ENCODE results near the gene COX6A1.
"Not testable (repeated sequence)": the region's sequence is repeated elsewhere in the genome, so short reads cannot be mapped to it uniquely, and the experiment has no call there.

COX6A1 gene

GRCh38 chr12:120447992-120448391 lies 10.1 kb downstream of the COX6A1 start:
- WGBS, 2 donors (ENCODE audit: extremely low coverage in 2 of 2, insufficient read length in 2 of 2, insufficient replicate concordance in 1 of 2) = no CpG with 5 or more reads among the region's 4 CpGs
- H3K36me3 ChIP-seq (replicated peaks in 1 of 2; ENCODE audit: control insufficient read depth in 2 of 2, insufficient read depth in 2 of 2, low read length in 2 of 2) = peaks cover 14 to 69% of the 10 kb centered on the region in 2 donors
- no peak overlapping the region for H3K23ac ChIP-seq (ENCODE audit: low read depth, low read length, poor library complexity)
- no peak overlapping the region for H2BK120ac ChIP-seq (ENCODE audit: low read depth, low read length)
- H3K9ac ChIP-seq (ENCODE audit: low read depth, low read length, poor library complexity) = no peak overlapping the region
- no peak overlapping the region for H2BK12ac ChIP-seq (ENCODE audit: low read length)
- no peak overlapping the region for H2BK15ac ChIP-seq (ENCODE audit: low read length)
- no peak overlapping the region for H3K4me2 ChIP-seq (ENCODE audit: insufficient read depth, low read length, poor library complexity, severe bottlenecking)
- DNase-seq (ENCODE audit: low spot score) = no peak
- H3K27me3 ChIP-seq (ENCODE audit: control insufficient read depth in 3 of 3, insufficient read depth in 3 of 3, low read depth in 1 of 3, low read length in 3 of 3) = no peaks in the 10 kb centered on the region
- no peak overlapping the region for H3K4ac ChIP-seq (ENCODE audit: low read length)
- H3K14ac ChIP-seq (ENCODE audit: low read length) = no peak overlapping the region
- H3K18ac ChIP-seq (ENCODE audit: low read length) = no peak overlapping the region
- H4K8ac ChIP-seq (ENCODE audit: low read depth, low read length) = no peak overlapping the region
- peaks cover 8% of the 10 kb centered on the region for H3K79me1 ChIP-seq (ENCODE audit: low read depth, low read length)
- no peak overlapping the region for H3K27ac ChIP-seq (replicated peaks; ENCODE audit: low read length)
- no peak overlapping the region for H2AK5ac ChIP-seq (ENCODE audit: low read depth, low read length)
- no peak overlapping the region for H2AFZ ChIP-seq (ENCODE audit: low read length)
- no peak overlapping the region for H3K4me3 ChIP-seq (ENCODE audit: low read length in 2 of 2)
- H3K9me3 ChIP-seq (replicated peaks in 1 of 2; ENCODE audit: control insufficient read depth in 2 of 2, insufficient read depth in 1 of 2, low read depth in 1 of 2, low read length in 2 of 2) = peaks cover 0 to 1% of the 10 kb centered on the region in 2 donors
- H4K91ac ChIP-seq (ENCODE audit: low read depth, low read length, poor library complexity) = no peak overlapping the region
- H2BK5ac ChIP-seq (ENCODE audit: low read length) = no peak overlapping the region
- H3K4me1 ChIP-seq (ENCODE audit: control insufficient read depth in 2 of 2, insufficient read depth in 1 of 2, low read depth in 1 of 2, low read length in 2 of 2) = peaks cover 6 to 14% of the 10 kb centered on the region in 2 donors

- H3K27me3 ChIP-seq (ENCODE audit: control insufficient read depth in 3 of 3, insufficient read depth in 3 of 3, low read depth in 1 of 3, low read length in 3 of 3); H3K23ac ChIP-seq (ENCODE audit: low read depth, low read length, poor library complexity); DNase-seq (ENCODE audit: low spot score); H3K79me1 ChIP-seq (ENCODE audit: low read depth, low read length); H3K4me2 ChIP-seq (ENCODE audit: insufficient read depth, low read length, poor library complexity, severe bottlenecking); H3K4me3 ChIP-seq (ENCODE audit: low read length in 2 of 2); H3K9me3 ChIP-seq (replicated peaks in 1 of 2; ENCODE audit: control insufficient read depth in 2 of 2, insufficient read depth in 1 of 2, low read depth in 1 of 2, low read length in 2 of 2); H4K91ac ChIP-seq (ENCODE audit: low read depth, low read length, poor library complexity); H2BK120ac ChIP-seq (ENCODE audit: low read depth, low read length); H2BK12ac ChIP-seq (ENCODE audit: low read length); H4K8ac ChIP-seq (ENCODE audit: low read depth, low read length); H2BK15ac ChIP-seq (ENCODE audit: low read length); H3K27ac ChIP-seq (replicated peaks; ENCODE audit: low read length); H3K18ac ChIP-seq (ENCODE audit: low read length); H3K14ac ChIP-seq (ENCODE audit: low read length); H3K4me1 ChIP-seq (ENCODE audit: control insufficient read depth in 2 of 2, insufficient read depth in 1 of 2, low read depth in 1 of 2, low read length in 2 of 2); H2AK5ac ChIP-seq (ENCODE audit: low read depth, low read length); H2BK5ac ChIP-seq (ENCODE audit: low read length); H3K4ac ChIP-seq (ENCODE audit: low read length); H3K9ac ChIP-seq (ENCODE audit: low read depth, low read length, poor library complexity); H2AFZ ChIP-seq (ENCODE audit: low read length): not testable (repeated sequence)
- WGBS, 2 donors (ENCODE audit: extremely low coverage in 2 of 2, insufficient read length in 2 of 2, insufficient replicate concordance in 1 of 2) = no CpG with 5 or more reads among the region's 5 CpGs
- H3K36me3 ChIP-seq (replicated peaks in 1 of 2; ENCODE audit: control insufficient read depth in 2 of 2, insufficient read depth in 2 of 2, low read length in 2 of 2) = peaks cover 17 to 85% of the 10 kb centered on the region in 2 donors
Observed at GRCh38 chr12:120452524-120452923, 14.6 kb downstream of the COX6A1 start.

- Histone ChIP-seq H2BK120ac (ENCODE audit: low read depth, low read length) (no peak overlapping the region), H2AK5ac (ENCODE audit: low read depth, low read length) (no peak overlapping the region), H3K4me3 (ENCODE audit: low read length in 2 of 2) (no peak overlapping the region), H3K79me1 (ENCODE audit: low read depth, low read length) (no peaks in the 10 kb centered on the region), H2BK12ac (ENCODE audit: low read length) (no peak overlapping the region), H3K4ac (ENCODE audit: low read length) (no peak overlapping the region), H3K9ac (ENCODE audit: low read depth, low read length, poor library complexity) (no peak overlapping the region), H2BK5ac (ENCODE audit: low read length) (no peak overlapping the region), H3K4me1 (ENCODE audit: control insufficient read depth in 2 of 2, insufficient read depth in 1 of 2, low read depth in 1 of 2, low read length in 2 of 2) (no peaks in the 10 kb centered on the region), H4K91ac (ENCODE audit: low read depth, low read length, poor library complexity) (no peak overlapping the region), H2BK15ac (ENCODE audit: low read length) (no peak overlapping the region), H2AFZ (ENCODE audit: low read length) (no peak overlapping the region), H3K4me2 (ENCODE audit: insufficient read depth, low read length, poor library complexity, severe bottlenecking) (no peak overlapping the region), H3K27me3 (ENCODE audit: control insufficient read depth in 3 of 3, insufficient read depth in 3 of 3, low read depth in 1 of 3, low read length in 3 of 3) (no peaks in the 10 kb centered on the region), H4K8ac (ENCODE audit: low read depth, low read length) (no peak overlapping the region), H3K23ac (ENCODE audit: low read depth, low read length, poor library complexity) (no peak overlapping the region), H3K36me3 (replicated peaks in 1 of 2; ENCODE audit: control insufficient read depth in 2 of 2, insufficient read depth in 2 of 2, low read length in 2 of 2) (peaks cover 19 to 85% of the 10 kb centered on the region in 2 donors), H3K9me3 (replicated peaks in 1 of 2; ENCODE audit: control insufficient read depth in 2 of 2, insufficient read depth in 1 of 2, low read depth in 1 of 2, low read length in 2 of 2) (no peaks in the 10 kb centered on the region), H3K27ac (replicated peaks; ENCODE audit: low read length) (no peak overlapping the region), H3K14ac (ENCODE audit: low read length) (no peak overlapping the region), H3K18ac (ENCODE audit: low read length) (no peak overlapping the region)
- no peak for DNase-seq (ENCODE audit: low spot score)
- WGBS, 2 donors (ENCODE audit: extremely low coverage in 2 of 2, insufficient read length in 2 of 2, insufficient replicate concordance in 1 of 2) = no CpG with 5 or more reads among the region's 3 CpGs
Observed at GRCh38 chr12:120453060-120453750, 15.3 kb downstream of the COX6A1 start.

DNA sequence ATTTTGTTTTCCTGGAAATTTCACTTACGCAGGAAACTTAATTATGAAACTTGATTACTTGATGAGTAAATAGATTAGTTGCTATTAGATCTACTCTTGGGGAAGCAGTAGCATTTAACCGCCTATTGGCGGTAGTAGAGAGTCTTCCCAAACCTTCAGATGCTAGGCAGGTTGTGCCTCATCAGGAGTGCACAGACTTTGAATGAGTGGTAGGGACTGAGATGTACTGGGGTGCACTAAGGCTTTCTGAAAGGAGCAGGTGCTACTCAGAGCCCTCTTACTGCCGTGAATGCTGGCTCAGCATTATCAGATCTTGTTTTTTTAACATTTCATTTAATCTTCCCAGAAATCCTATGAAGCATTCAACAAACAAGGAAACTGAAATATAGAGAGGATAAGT lies 16.1 kb downstream of the COX6A1 start:
- H3K14ac ChIP-seq (ENCODE audit: low read length) = no peak overlapping the region
- H3K9me3 ChIP-seq (replicated peaks in 1 of 2; ENCODE audit: control insufficient read depth in 2 of 2, insufficient read depth in 1 of 2, low read depth in 1 of 2, low read length in 2 of 2) = no peaks in the 10 kb centered on the region
- H3K27me3 ChIP-seq (ENCODE audit: control insufficient read depth in 3 of 3, insufficient read depth in 3 of 3, low read depth in 1 of 3, low read length in 3 of 3) = no peaks in the 10 kb centered on the region
- peaks cover 21 to 89% of the 10 kb centered on the region in 2 donors for H3K36me3 ChIP-seq (replicated peaks in 1 of 2; ENCODE audit: control insufficient read depth in 2 of 2, insufficient read depth in 2 of 2, low read length in 2 of 2)
- no peaks in the 10 kb centered on the region for H3K4me1 ChIP-seq (ENCODE audit: control insufficient read depth in 2 of 2, insufficient read depth in 1 of 2, low read depth in 1 of 2, low read length in 2 of 2)
- no CpG with 5 or more reads among the region's 4 CpGs for WGBS, 2 donors (ENCODE audit: extremely low coverage in 2 of 2, insufficient read length in 2 of 2, insufficient replicate concordance in 1 of 2)
- H2BK15ac ChIP-seq (ENCODE audit: low read length) = no peak overlapping the region
- H4K91ac ChIP-seq (ENCODE audit: low read depth, low read length, poor library complexity) = no peak overlapping the region
- H2BK120ac ChIP-seq (ENCODE audit: low read depth, low read length) = no peak overlapping the region
- H3K18ac ChIP-seq (ENCODE audit: low read length) = no peak overlapping the region
- no peak overlapping the region for H4K8ac ChIP-seq (ENCODE audit: low read depth, low read length)
- no peak overlapping the region for H2AFZ ChIP-seq (ENCODE audit: low read length)
- H3K4me3 ChIP-seq (ENCODE audit: low read length in 2 of 2) = no peak overlapping the region
- no peak overlapping the region for H2BK5ac ChIP-seq (ENCODE audit: low read length)
- no peaks in the 10 kb centered on the region for H3K79me1 ChIP-seq (ENCODE audit: low read depth, low read length)
- no peak overlapping the region for H3K9ac ChIP-seq (ENCODE audit: low read depth, low read length, poor library complexity)
- H3K4ac ChIP-seq (ENCODE audit: low read length) = no peak overlapping the region
- no peak overlapping the region for H2AK5ac ChIP-seq (ENCODE audit: low read depth, low read length)
- no peak overlapping the region for H2BK12ac ChIP-seq (ENCODE audit: low read length)
- H3K4me2 ChIP-seq (ENCODE audit: insufficient read depth, low read length, poor library complexity, severe bottlenecking) = no peak overlapping the region
- no peak overlapping the region for H3K23ac ChIP-seq (ENCODE audit: low read depth, low read length, poor library complexity)
- DNase-seq (ENCODE audit: low spot score) = no peak
- no peak overlapping the region for H3K27ac ChIP-seq (replicated peaks; ENCODE audit: low read length)

Measured in neuronal stem cell (in vitro differentiated cells).